Urothelium cell line (cell line): Measurements from ENCODE around the gene HIKESHI.

Experiments
- DNase-seq: peaks from one replicate; pipeline ENCODE4 v3.0.0; 2011; ENCODE audit warnings: low spot score, mixed read lengths
- FAIRE-seq: peaks from 2 replicates; lab custom pipeline; 2011; peaks lifted over from hg19 to GRCh38; lab: Jason Lieb, UNC

HIKESHI gene

DNA sequence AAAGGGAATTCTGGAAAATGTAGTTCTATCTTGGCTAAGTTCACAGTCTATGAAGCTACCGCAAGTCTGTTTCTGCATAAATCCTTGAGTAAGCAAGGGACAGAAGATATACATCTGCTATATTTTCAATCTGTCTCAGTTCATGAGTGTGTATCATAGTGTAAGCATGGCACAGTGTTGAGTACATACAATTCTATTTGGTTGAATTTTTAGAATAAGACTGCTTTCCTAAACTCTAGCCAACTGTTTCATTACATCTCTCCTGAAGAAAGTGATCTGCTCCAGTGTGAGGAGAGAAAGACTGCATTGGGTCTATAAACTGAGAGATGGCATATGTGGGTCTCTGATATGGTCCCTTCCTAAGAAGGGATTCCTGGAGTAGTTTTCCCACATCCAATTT lies 70.0 kb downstream of the HIKESHI start:
- no peak for DNase-seq
- FAIRE-seq: no peak

DNA sequence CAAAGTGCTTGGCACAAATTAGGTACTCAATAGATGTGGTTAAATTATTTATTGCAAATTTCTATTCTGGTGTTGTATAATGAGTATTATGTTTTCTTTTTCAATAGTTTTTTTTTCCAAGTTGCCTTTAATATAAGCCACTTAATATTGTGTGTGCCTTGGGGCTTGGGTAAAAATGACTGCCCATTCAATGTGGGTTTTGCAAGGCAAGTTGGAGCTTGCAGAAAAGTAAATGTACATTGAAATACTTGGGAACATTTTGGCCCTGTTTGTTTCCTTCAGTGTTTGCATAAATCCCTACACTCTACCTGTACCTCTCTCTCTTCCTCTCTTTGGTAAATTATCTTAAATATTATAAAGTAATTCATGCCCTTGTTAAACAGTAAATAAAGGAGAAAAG lies 70.5 kb downstream of the HIKESHI start:
- no peak for DNase-seq
- no peak for FAIRE-seq

- FAIRE-seq (no peak), DNase-seq (no peak)
Measured at GRCh38 chr11:86374069-86374468, 72.0 kb downstream of the HIKESHI start.

DNA sequence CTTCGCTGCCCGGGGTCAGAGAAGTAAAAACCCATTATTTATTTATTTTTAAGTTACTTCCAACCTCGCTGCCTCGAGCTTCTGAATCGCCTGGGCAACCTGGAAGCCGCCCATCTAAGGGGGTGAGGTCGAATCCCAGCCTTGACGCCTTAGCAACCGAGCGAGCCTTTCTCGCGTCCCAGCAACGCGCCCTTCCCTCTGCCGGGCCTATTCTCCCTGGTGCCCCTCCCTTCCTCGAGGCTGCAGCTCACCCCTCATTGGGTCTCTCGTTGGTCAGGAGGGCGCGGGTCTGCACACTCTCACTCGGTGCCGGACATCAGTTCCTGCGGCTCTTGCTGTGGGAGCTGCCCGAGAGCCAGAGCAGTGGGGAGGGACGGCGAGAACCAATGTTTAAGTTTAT lies 72.5 kb downstream of the HIKESHI start, which contains the start of gene CCDC81:
TSS of gene CCDC81 (plus strand) at position 302 of the 400 bp plus-strand sequence. CDS start 277 bp downstream, outside the sequence.
- FAIRE-seq (no peak), DNase-seq (no peak)

GRCh38 chr11:86377972-86378371 lies 75.9 kb downstream of the HIKESHI start:
- FAIRE-seq (no peak), DNase-seq (no peak)

- DNase-seq (no peak), FAIRE-seq (no peak)
Measured at GRCh38 chr11:86380295-86381059, 78.4 kb downstream of the HIKESHI start.

- DNase-seq (no peak), FAIRE-seq (no peak)
Measured at GRCh38 chr11:86383041-86383955, 81.3 kb downstream of the HIKESHI start.

- FAIRE-seq (no peak), DNase-seq (no peak)
Measured at GRCh38 chr11:86386283-86386682, 84.2 kb downstream of the HIKESHI start.

DNA sequence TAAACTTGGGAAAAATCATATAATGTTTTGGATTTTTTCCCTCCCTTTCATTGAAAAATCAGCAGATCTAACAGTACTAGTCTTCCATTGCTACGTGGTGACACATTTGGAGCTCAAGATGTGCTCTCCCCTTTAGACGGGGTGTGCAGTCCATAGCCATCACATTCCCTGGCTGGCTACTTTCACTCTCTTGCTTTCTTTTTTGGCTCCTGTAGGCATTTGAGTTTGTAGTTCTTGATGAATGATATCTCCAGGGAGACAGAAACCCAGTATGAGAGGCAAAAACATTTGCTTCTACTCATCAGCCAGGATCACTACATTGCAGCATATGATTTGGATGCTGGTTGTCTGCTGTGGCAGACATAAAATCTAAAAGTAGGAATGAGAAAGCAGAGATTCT lies 84.7 kb downstream of the HIKESHI start:
- no peak for DNase-seq

GRCh38 chr11:86388198-86388597 lies 86.2 kb downstream of the HIKESHI start:
- no peak for FAIRE-seq
- no peak for DNase-seq

More for the DNA sequence above, 84.7 kb downstream of the HIKESHI start:
- FAIRE-seq: no peak

GRCh38 chr11:86390487-86390886 lies 88.4 kb downstream of the HIKESHI start:
- DNase-seq: no peak
- FAIRE-seq: no peak

DNA sequence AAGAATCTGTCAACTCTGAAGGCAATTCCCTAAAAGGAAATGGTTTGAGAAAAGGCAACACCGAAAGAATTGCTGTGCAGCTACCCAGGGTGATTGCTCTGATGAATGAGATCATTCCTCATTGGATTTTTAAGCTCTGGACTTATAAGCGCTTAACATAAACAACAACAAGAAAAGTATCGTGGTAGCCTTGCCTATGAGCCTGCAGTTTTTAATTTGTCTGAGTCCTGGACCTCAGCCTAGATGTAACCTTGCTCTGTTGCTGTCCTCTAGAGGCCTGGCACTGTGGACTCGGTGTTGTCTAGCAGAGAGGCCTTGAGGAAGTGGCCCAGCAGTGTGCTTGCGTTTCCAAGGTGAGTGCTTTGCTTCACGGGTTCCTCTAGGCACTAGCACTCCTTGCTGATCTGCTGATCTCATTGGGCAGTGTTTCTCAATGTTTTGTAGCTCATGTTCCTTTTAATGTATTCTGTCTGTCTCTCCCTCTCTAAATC lies 93.1 kb downstream of the HIKESHI start:
- DNase-seq: no peak
- FAIRE-seq: no peak
